ENCODE data around the gene GLRX3.

DNA sequence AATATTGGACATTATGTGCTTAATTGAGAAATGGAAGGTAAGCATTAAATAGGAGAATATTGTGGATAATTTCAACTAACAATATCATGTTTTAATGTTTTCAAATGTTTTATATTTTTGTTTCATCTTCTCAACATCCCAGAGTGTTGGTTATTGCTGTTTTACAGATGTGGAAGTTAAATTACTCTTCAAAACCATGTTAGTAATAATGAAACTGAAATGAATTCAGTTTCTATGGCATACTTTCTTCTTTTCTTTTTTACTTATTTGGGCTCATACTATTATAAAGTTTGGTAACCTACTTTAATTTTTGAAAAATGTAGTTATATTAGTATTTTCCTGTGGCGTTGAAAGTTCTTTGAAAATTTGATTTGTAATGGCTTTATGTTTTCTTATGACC lies 4.2 kb downstream of the GLRX3 start:
- TF ChIP-seq CTCF (IDR thresholded peaks at IDR 0.05) (no peak), POLR2A (IDR thresholded peaks at IDR 0.05) (no peak)
